IPS-NIHi11 (cell line): ENCODE data around the gene FXYD6.

Source experiments
- DNase-seq: peaks from one replicate; pipeline ENCODE4 v3.0.0; 2012; ENCODE audit warnings: mixed read lengths, low spot score

The FXYD6 gene

GRCh38 chr11:117885777-117886176, 9.3 kb upstream of the FXYD6 start:
- no peak for DNase-seq

- DNase-seq, result no peak
Observed at GRCh38 chr11:117884994-117885393, 8.5 kb upstream of the FXYD6 start.

GRCh38 chr11:117883063-117883462, 6.6 kb upstream of the FXYD6 start:
- DNase-seq, result no peak

GRCh38 chr11:117882311-117882905, 6.0 kb upstream of the FXYD6 start:
- no peak for DNase-seq

- no peak for DNase-seq
Observed at GRCh38 chr11:117881217-117881616, 4.8 kb upstream of the FXYD6 start.

- DNase-seq, result no peak
Observed at GRCh38 chr11:117879516-117880480, 3.3 kb upstream of the FXYD6 start.

- DNase-seq, result no peak
Observed at GRCh38 chr11:117878939-117879475, 2.5 kb upstream of the FXYD6 start.

GRCh38 chr11:117878314-117878938, 2.0 kb upstream of the FXYD6 start:
- no peak for DNase-seq

- peak; percentile 70 for DNase-seq
Observed at GRCh38 chr11:117877120-117877784, 794 bp upstream of the FXYD6 start.

- DNase-seq, result no peak
Observed at GRCh38 chr11:117876059-117876340, 458 bp downstream of the FXYD6 start.

- DNase-seq, result peak; percentile 58
Observed at GRCh38 chr11:117875382-117876058, 938 bp downstream of the FXYD6 start.

GRCh38 chr11:117874910-117875381, 1.5 kb downstream of the FXYD6 start:
- no peak for DNase-seq

- DNase-seq, result peak; percentile 42
Observed at GRCh38 chr11:117874253-117874909, 2.1 kb downstream of the FXYD6 start.

- DNase-seq, result no peak
Observed at GRCh38 chr11:117873828-117874125, 2.7 kb downstream of the FXYD6 start.

GRCh38 chr11:117872975-117873827, 3.3 kb downstream of the FXYD6 start:
- no peak for DNase-seq

GRCh38 chr11:117872420-117872961, 4.0 kb downstream of the FXYD6 start:
- DNase-seq, result no peak

- DNase-seq, result no peak
Observed at GRCh38 chr11:117871784-117872183, 4.7 kb downstream of the FXYD6 start.

GRCh38 chr11:117871160-117871559, 5.3 kb downstream of the FXYD6 start:
- DNase-seq, result no peak

GRCh38 chr11:117870103-117870952, 6.1 kb downstream of the FXYD6 start:
- DNase-seq, result no peak
